ENCODE data around the gene ASXL2.

GRCh38 chr2:25856377-25856776 is 21.9 kb downstream of the ASXL2 start:
- TF ChIP-seq CTCF (IDR thresholded peaks at IDR 0.05; ENCODE audit: insufficient read depth, low read depth, low read length) (no peak), EZH2 (IDR thresholded peaks at IDR 0.05; ENCODE audit: insufficient read depth, low read length) (no peak)

All from astrocyte (in vitro differentiated cells and primary cell).